GM12801 (cell line): Measurements from ENCODE around the gene POU6F2.

ENCODE experiments used
- CTCF ChIP-seq: IDR thresholded peaks from one replicate; pipeline ENCODE4 v1.5.1; 2011; ENCODE audit warnings: control low read depth; ENCODE audit not compliant: insufficient read length; ENCODE audit errors: extremely low read depth

Gene POU6F2

GRCh38 chr7:39414224-39415035 is 436.7 kb downstream of the POU6F2 start:
- TF ChIP-seq CTCF, result no peak

- TF ChIP-seq CTCF, result no peak
These were observed 437.5 kb downstream of the POU6F2 start for GRCh38 chr7:39415091-39415787.

- TF ChIP-seq CTCF, result no peak
These were observed 439.2 kb downstream of the POU6F2 start for GRCh38 chr7:39416866-39417265.

GRCh38 chr7:39417642-39418041 is 439.9 kb downstream of the POU6F2 start:
- TF ChIP-seq CTCF, result no peak

GRCh38 chr7:39421251-39421650 is 443.5 kb downstream of the POU6F2 start:
- TF ChIP-seq CTCF, result no peak

GRCh38 chr7:39421661-39422060 is 444.0 kb downstream of the POU6F2 start:
- TF ChIP-seq CTCF, result no peak

- TF ChIP-seq CTCF, result no peak
These were observed 450.5 kb downstream of the POU6F2 start for GRCh38 chr7:39428221-39428620.
